Measurements from ENCODE around the gene KHK.
"Not testable (repeated sequence)": the region's sequence is repeated elsewhere in the genome, so short reads cannot be mapped to it uniquely, and the experiment has no call there.

DNA sequence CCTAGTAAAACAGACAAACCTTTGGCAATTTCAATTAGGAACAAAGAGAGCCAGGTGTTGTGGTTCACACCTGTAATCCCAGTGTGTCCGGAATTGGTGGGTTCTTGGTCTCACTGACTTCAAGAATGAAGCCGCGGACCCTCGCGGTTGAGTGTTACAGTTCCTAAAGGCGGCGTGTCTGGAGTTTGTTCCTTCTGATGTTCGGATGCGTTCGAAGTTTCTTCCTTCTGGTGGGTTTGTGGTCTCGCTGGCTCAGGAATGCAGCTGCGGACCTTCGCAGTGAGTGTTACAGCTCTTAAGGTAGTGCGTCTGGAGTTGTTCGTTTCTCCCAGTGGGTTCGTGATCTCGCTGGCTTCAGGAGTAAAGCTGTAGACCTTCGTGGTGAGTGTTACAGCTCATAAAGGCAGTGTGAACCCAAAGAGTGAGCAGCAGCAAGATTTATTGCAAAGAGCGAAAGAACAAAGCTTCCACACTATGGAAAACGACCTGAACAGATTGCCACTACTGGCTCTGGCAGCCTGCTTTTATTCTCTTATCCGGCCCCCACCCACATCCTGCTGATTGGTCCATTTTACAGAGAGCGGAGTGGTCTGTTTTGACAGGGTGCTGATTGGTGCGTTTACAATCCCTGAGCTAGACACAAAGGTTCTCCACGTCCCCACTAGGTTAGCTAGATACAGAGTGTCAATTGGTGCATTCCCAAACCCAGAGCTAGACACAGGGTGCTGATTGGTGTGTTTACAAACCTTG is 24.2 kb downstream of the KHK start:
- TF ChIP-seq EP300, POLR2A (IDR thresholded peaks at IDR 0.05): not testable (repeated sequence)
- TF ChIP-seq, protein P1, sequence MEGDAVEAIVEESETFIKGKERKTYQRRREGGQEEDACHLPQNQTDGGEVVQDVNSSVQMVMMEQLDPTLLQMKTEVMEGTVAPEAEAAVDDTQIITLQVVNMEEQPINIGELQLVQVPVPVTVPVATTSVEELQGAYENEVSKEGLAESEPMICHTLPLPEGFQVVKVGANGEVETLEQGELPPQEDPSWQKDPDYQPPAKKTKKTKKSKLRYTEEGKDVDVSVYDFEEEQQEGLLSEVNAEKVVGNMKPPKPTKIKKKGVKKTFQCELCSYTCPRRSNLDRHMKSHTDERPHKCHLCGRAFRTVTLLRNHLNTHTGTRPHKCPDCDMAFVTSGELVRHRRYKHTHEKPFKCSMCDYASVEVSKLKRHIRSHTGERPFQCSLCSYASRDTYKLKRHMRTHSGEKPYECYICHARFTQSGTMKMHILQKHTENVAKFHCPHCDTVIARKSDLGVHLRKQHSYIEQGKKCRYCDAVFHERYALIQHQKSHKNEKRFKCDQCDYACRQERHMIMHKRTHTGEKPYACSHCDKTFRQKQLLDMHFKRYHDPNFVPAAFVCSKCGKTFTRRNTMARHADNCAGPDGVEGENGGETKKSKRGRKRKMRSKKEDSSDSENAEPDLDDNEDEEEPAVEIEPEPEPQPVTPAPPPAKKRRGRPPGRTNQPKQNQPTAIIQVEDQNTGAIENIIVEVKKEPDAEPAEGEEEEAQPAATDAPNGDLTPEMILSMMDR (IDR thresholded peaks at IDR 0.05), result not testable (repeated sequence)
